H9 (cell line): ENCODE measurements around the gene CMAS. TPM values are rescaled to one million over a fixed set of nuclear protein-coding genes. Genes with fewer than 3 reads are reported as not detected.
"Not testable (repeated sequence)": the region's sequence is repeated elsewhere in the genome, so short reads cannot be mapped to it uniquely, and the experiment has no call there.

ENCODE experiments used
- DNase-seq: peaks from one replicate; pipeline ENCODE4 v3.0.0-alpha.2; 2017
- H2AFZ ChIP-seq: one replicate; pipeline ENCODE4 v1.6.1; 2013; ENCODE audit warnings: mild to moderate bottlenecking, low read length, control low read depth, moderate library complexity
- H2AK5ac ChIP-seq: 2 replicates; pipeline ENCODE4 v1.6.1; 2013; ENCODE audit warnings: low read length, control low read depth, mixed read lengths; ENCODE audit not compliant: insufficient read length
- H2BK120ac ChIP-seq: one replicate; pipeline ENCODE4 v1.6.1; 2013; ENCODE audit warnings: low read depth, mild to moderate bottlenecking, low read length, control low read depth, inconsistent platforms; ENCODE audit not compliant: poor library complexity, severe bottlenecking
- H2BK12ac ChIP-seq: 2 replicates; pipeline ENCODE4 v1.6.1; 2013; ENCODE audit warnings: low read length, control low read depth, mixed read lengths, low read depth; ENCODE audit not compliant: insufficient read length
- H2BK15ac ChIP-seq: 2 replicates; pipeline ENCODE4 v1.6.1; 2013; ENCODE audit warnings: low read depth, low read length, control low read depth
- H2BK20ac ChIP-seq: one replicate; pipeline ENCODE4 v1.6.1; 2013; ENCODE audit warnings: low read depth, mild to moderate bottlenecking, low read length, control low read depth, inconsistent platforms; ENCODE audit not compliant: poor library complexity, severe bottlenecking
- H2BK5ac ChIP-seq: 2 replicates; pipeline ENCODE4 v1.6.1; 2013; ENCODE audit warnings: low read length, control low read depth, mixed read lengths; ENCODE audit not compliant: insufficient read length
- H3K14ac ChIP-seq: 2 replicates; pipeline ENCODE4 v1.6.1; 2013; ENCODE audit warnings: low read length, control low read depth; ENCODE audit not compliant: insufficient read depth
- H3K18ac ChIP-seq: 2 replicates; pipeline ENCODE4 v1.6.1; 2013; ENCODE audit warnings: low read depth, mild to moderate bottlenecking, mixed read lengths, low read length, control low read depth; ENCODE audit not compliant: insufficient read length
- H3K23ac ChIP-seq: 2 replicates; pipeline ENCODE4 v1.6.1; 2013; ENCODE audit warnings: low read length, control low read depth, mixed read lengths, low read depth; ENCODE audit not compliant: insufficient read length
- H3K23me2 ChIP-seq: 2 replicates; pipeline ENCODE4 v1.6.1; 2013; ENCODE audit warnings: low read depth, mild to moderate bottlenecking, mixed read lengths, low read length, control low read depth; ENCODE audit not compliant: insufficient read length, poor library complexity, severe bottlenecking
- H3K27ac ChIP-seq: 2 replicates; pipeline ENCODE4 v1.5.1; 2013; ENCODE audit warnings: low read length, control low read depth, mixed read lengths, low read depth; ENCODE audit not compliant: insufficient read length
- H3K27me3 ChIP-seq: 2 replicates; pipeline ENCODE4 v1.6.1; 2013; ENCODE audit warnings: low read length, control low read depth, inconsistent platforms; ENCODE audit not compliant: insufficient read depth
- H3K4ac ChIP-seq: 2 replicates; pipeline ENCODE4 v1.6.1; 2013; ENCODE audit warnings: low read depth, mild to moderate bottlenecking, control low read depth, inconsistent platforms, low read length, moderate library complexity
- H3K4me1 ChIP-seq: 2 replicates; pipeline ENCODE4 v1.6.1; 2013; ENCODE audit warnings: low read length, control low read depth, inconsistent platforms; ENCODE audit not compliant: insufficient read depth
- H3K4me2 ChIP-seq: 2 replicates; pipeline ENCODE4 v1.6.1; 2013; ENCODE audit warnings: low read length, control low read depth, mixed read lengths; ENCODE audit not compliant: insufficient read length, insufficient read depth
- H3K56ac ChIP-seq: 2 replicates; pipeline ENCODE4 v1.6.1; 2013; ENCODE audit warnings: low read depth, mild to moderate bottlenecking, mixed read lengths, low read length, control low read depth; ENCODE audit not compliant: insufficient read length
- H3K79me1 ChIP-seq: 2 replicates; pipeline ENCODE4 v1.6.1; 2013; ENCODE audit warnings: low read depth, mild to moderate bottlenecking, moderate library complexity, low read length, control low read depth, inconsistent platforms; ENCODE audit not compliant: insufficient read depth, poor library complexity, severe bottlenecking
- H3K79me2 ChIP-seq: 2 replicates; pipeline ENCODE4 v1.6.1; 2013; ENCODE audit warnings: low read length, control low read depth, inconsistent platforms; ENCODE audit not compliant: insufficient read depth
- H3K9ac ChIP-seq: 2 replicates; pipeline ENCODE4 v1.6.1; 2013; ENCODE audit warnings: low read length, control low read depth, mixed read lengths; ENCODE audit not compliant: insufficient read length; ENCODE audit errors: extremely low read depth
- H3K9me3 ChIP-seq: one replicate; pipeline ENCODE4 v1.6.1; 2013; ENCODE audit warnings: low read depth, low read length, inconsistent platforms; ENCODE audit not compliant: control insufficient read depth
- H3T11ph ChIP-seq: one replicate; pipeline ENCODE4 v1.6.1; 2013; ENCODE audit warnings: mild to moderate bottlenecking, low read length, control low read depth, inconsistent platforms
- H4K20me1 ChIP-seq: one replicate; pipeline ENCODE4 v1.6.1; 2013; ENCODE audit not compliant: control insufficient read depth, insufficient read length, insufficient read depth
- H4K5ac ChIP-seq: 2 replicates; pipeline ENCODE4 v1.6.1; 2013; ENCODE audit warnings: low read depth, mild to moderate bottlenecking, mixed read lengths, low read length, control low read depth; ENCODE audit not compliant: insufficient read length
- H4K8ac ChIP-seq: replicated peaks from 2 replicates; pipeline ENCODE4 v1.6.1; 2013; ENCODE audit warnings: low read length, control low read depth, mixed read lengths, low read depth; ENCODE audit not compliant: insufficient read length
- H4K91ac ChIP-seq: 2 replicates; pipeline ENCODE4 v1.6.1; 2013; ENCODE audit warnings: low read depth, mild to moderate bottlenecking, moderate library complexity, mixed read lengths, low read length, control low read depth; ENCODE audit not compliant: insufficient read length
- H3K27ac Mint-ChIP-seq, 3 experiments: 2 replicates in 2 of 3; 3 replicates in 1 of 3; pipeline ENCODE4 v1.8.0; 2020 to 2021; ENCODE audit warnings: mixed read lengths in 3 of 3, mild to moderate bottlenecking in 1 of 3, moderate library complexity in 1 of 3
- H3K27me3 Mint-ChIP-seq: 2 replicates; pipeline ENCODE4 v1.8.0; 2021; ENCODE audit warnings: low read depth, mild to moderate bottlenecking, moderate library complexity, mixed read lengths
- H3K36me3 Mint-ChIP-seq, 3 experiments: 2 replicates in 2 of 3; 3 replicates in 1 of 3; pipeline ENCODE4 v1.8.0; 2020 to 2021; ENCODE audit warnings: low read depth in 3 of 3, mixed read lengths in 3 of 3; ENCODE audit not compliant: insufficient read depth in 1 of 3
- H3K4me1 Mint-ChIP-seq, 2 experiments: 2 replicates each; pipeline ENCODE4 v1.8.0; 2020; ENCODE audit warnings: mixed read lengths in 2 of 2
- H3K4me3 Mint-ChIP-seq, 2 experiments: 2 replicates in 1 of 2; 3 replicates in 1 of 2; pipeline ENCODE4 v1.8.0; 2020 to 2021; ENCODE audit warnings: mild to moderate bottlenecking in 2 of 2, mixed read lengths in 2 of 2, moderate library complexity in 1 of 2
- H3K9me3 Mint-ChIP-seq, 2 experiments: 2 replicates in 1 of 2; 3 replicates in 1 of 2; pipeline ENCODE4 v1.8.0; 2020; ENCODE audit warnings: mild to moderate bottlenecking in 2 of 2, mixed read lengths in 2 of 2, moderate library complexity in 1 of 2
- CTCF ChIP-seq: fragments of 200-600 bp; sonication (generic); conservative IDR thresholded peaks from 3 replicates; pipeline ENCODE4 v1.8.0; 2021; ENCODE audit warnings: antibody characterized with exemption, mild to moderate bottlenecking
- WGBS: extraction: QIAGEN DNeasy Blood & Tissue Kit; methylation state at CpG from one replicate; pipeline ENCODE4 v1.1.7; 2013; ENCODE audit warnings: missing lambda C conversion rate, low lambda C conversion rate, mixed read lengths; ENCODE audit not compliant: insufficient read length; ENCODE audit errors: extremely low coverage; 5-methylcytosine and 5-hydroxymethylcytosine counted together
- total RNA-seq: library from RNA; stranded (reverse); gene quantifications from 2 replicates; pipeline ENCODE4 v1.2.1, GENCODE V29; 2021

The CMAS gene
- total RNA-seq, 1 experiment from 2014 or later = 47.4 TPM

GRCh38 chr12:22051114-22051698 is 5.2 kb downstream of the CMAS start:
- no peaks in the 10 kb centered on the region for H3K27me3 Mint-ChIP-seq
- H3K4me1 Mint-ChIP-seq = peaks cover 31 to 34% of the 10 kb centered on the region in 2 experiments
- H2BK20ac ChIP-seq = no peak overlapping the region
- H3K9me3 Mint-ChIP-seq = no peaks in the 10 kb centered on the region
- no peak overlapping the region for H3K27ac ChIP-seq
- H3K23me2 ChIP-seq = no peaks in the 10 kb centered on the region
- H3K4me1 ChIP-seq = peaks cover 11% of the 10 kb centered on the region
- no peak overlapping the region for H3K14ac ChIP-seq
- no peak overlapping the region for H2BK120ac ChIP-seq
- H3K4me2 ChIP-seq = no peak overlapping the region
- H2BK12ac ChIP-seq = no peak overlapping the region
- H4K5ac ChIP-seq = no peak overlapping the region
- no peak overlapping the region for H3K4ac ChIP-seq
- no peak for DNase-seq
- H3K9ac ChIP-seq = no peak overlapping the region
- H3K27me3 ChIP-seq = no peaks in the 10 kb centered on the region
- H4K20me1 ChIP-seq = no peaks in the 10 kb centered on the region
- H3K79me2 ChIP-seq = peaks cover 5% of the 10 kb centered on the region; the same call in 1 of the 2 replicates
- H2AFZ ChIP-seq = no peak overlapping the region
- H3K23ac ChIP-seq = no peak overlapping the region
- H2AK5ac ChIP-seq = no peak overlapping the region
- H3K4me3 Mint-ChIP-seq = no peak overlapping the region
- no peaks in the 10 kb centered on the region for H3K79me1 ChIP-seq
- peaks cover 13 to 20% (median 19%) of the 10 kb centered on the region in 3 experiments; a peak in 6 of 7 replicates for H3K36me3 Mint-ChIP-seq
- no peak overlapping the region for H2BK5ac ChIP-seq
- no peak overlapping the region; a peak in 1 of 7 replicates for H3K27ac Mint-ChIP-seq
- no peak for TF ChIP-seq CTCF
- no peak overlapping the region for H4K8ac ChIP-seq
- no peaks in the 10 kb centered on the region for H3K9me3 ChIP-seq
- H3T11ph ChIP-seq = no peak overlapping the region
- H3K18ac ChIP-seq = no peak overlapping the region
- no peak overlapping the region for H3K56ac ChIP-seq
- H2BK15ac ChIP-seq = no peak overlapping the region
- H4K91ac ChIP-seq = no peak overlapping the region

- not testable (repeated sequence) for H3K18ac ChIP-seq, H4K5ac ChIP-seq, H3K23me2 ChIP-seq, H3K56ac ChIP-seq, H4K20me1 ChIP-seq, H4K91ac ChIP-seq, H3K27me3 ChIP-seq, DNase-seq, H3K9ac ChIP-seq, H3K9me3 ChIP-seq, H3T11ph ChIP-seq, H3K27ac Mint-ChIP-seq, H3K27ac ChIP-seq, H3K4me1 ChIP-seq, H2AK5ac ChIP-seq, H3K14ac ChIP-seq, H3K79me1 ChIP-seq, H3K4me3 Mint-ChIP-seq, H2AFZ ChIP-seq, H3K23ac ChIP-seq, H3K4me2 ChIP-seq, H2BK12ac ChIP-seq, H2BK120ac ChIP-seq, H3K4ac ChIP-seq, H2BK5ac ChIP-seq, H3K9me3 Mint-ChIP-seq, H2BK20ac ChIP-seq, H2BK15ac ChIP-seq, H3K27me3 Mint-ChIP-seq, H4K8ac ChIP-seq, H3K79me2 ChIP-seq
- Mint-ChIP-seq H3K4me1 (peaks cover 19 to 21% of the 10 kb centered on the region in 2 experiments), H3K36me3 (peaks cover 22 to 31% (median 28%) of the 10 kb centered on the region in 3 experiments; a peak in 6 of 7 replicates)
- WGBS = no CpG with 5 or more reads among the region's 6 CpGs
Observed at GRCh38 chr12:22052994-22053393, 7.0 kb downstream of the CMAS start.
